NCI-H1436 treated with DMSO at 0.1 percent for 48 hours (cell line): ENCODE measurements around the gene SUPT6H.
"Not testable (repeated sequence)": the region's sequence is repeated elsewhere in the genome, so short reads cannot be mapped to it uniquely, and the experiment has no call there.

Experiments used
- DNase-seq: peaks from one replicate; lab custom pipeline; 2025; lab: John Stamatoyannopoulos, UW

Gene SUPT6H

GRCh38 chr17:28719021-28719433 lies 57.0 kb downstream of the SUPT6H start:
- no peak for DNase-seq

- DNase-seq: no peak
Observed at GRCh38 chr17:28720247-28720996, 58.4 kb downstream of the SUPT6H start.

DNA sequence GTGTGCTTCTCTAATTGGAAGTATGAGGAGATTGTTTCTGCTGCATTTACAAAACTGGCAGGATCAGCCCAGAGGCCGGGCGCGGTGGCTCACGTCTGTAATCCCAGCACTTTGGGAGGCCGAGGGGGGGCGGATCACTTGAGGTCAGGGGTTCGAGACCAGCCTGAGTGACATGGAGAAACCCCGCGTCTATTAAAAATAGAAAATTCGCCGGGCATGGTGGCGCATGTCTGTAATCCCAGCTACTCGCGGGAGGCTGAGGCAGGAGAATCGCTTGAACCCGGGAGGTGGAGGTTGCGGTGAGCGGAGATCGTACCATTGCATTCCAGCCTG lies 59.0 kb downstream of the SUPT6H start:
- DNase-seq: not testable (repeated sequence)

- no peak for DNase-seq
Observed at GRCh38 chr17:28722417-28723158, 60.6 kb downstream of the SUPT6H start.

DNA sequence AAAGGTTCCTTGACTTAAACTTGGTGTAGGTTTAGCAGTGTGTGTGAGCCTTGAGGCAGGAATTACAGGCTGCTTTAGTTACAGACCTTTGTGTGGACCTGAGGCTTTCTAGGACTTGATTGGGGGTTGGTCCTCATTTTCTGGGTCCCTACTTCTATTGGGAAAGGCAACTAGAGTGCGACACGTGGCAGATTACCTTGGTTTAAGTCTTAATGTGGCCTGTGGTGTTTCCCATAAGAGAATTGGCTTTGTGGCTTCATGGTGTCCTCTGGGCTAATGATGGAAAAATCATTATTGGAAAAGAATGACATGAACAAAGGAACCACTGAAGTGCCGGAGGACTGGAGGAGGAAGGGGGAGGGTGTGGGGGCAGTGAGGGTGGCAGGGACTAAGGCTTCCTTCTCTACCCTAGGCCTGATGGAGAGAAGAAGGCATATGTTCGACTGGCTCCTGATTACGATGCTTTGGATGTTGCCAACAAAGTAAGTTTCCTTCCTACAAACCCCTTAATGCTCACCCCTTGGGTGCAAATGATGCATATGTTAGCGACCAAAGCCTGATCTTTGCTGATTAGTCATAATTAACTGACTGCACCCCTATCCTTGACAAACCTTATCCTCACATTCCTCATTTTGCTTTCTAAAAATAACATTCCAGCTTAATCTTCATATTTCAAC lies 61.3 kb downstream of the SUPT6H start:
- DNase-seq: no peak

- DNase-seq: not testable (repeated sequence)
Observed at GRCh38 chr17:28723836-28724499, 62.0 kb downstream of the SUPT6H start.

- no peak for DNase-seq
Observed at GRCh38 chr17:28724500-28725165, 62.6 kb downstream of the SUPT6H start.

DNA sequence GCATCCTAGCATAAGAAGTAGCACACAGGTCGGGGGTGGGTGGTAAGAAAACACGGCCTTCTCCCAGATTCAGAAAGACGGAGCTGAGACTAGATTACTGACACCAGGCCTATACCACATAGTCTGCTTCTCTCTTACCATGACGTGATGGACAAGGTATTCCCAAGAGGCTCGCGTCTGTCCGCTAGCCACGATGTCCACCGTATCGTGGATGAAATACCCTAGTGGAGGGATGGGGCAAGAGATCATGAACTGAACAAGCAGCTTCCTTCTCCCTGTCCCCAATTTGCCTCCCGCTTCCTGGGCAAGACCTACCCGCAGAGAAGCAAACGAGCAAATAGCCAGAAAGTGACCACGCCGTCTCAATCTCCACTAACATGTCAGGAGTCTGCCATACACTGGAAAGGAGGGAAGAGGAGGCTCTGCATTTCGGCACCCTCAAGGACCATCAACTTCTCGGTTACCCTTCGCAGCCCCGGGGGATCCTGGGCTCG lies 63.2 kb downstream of the SUPT6H start:
- no peak for DNase-seq

- peak; percentile 60 for DNase-seq
Observed at GRCh38 chr17:28725660-28726225, 63.7 kb downstream of the SUPT6H start.

DNA sequence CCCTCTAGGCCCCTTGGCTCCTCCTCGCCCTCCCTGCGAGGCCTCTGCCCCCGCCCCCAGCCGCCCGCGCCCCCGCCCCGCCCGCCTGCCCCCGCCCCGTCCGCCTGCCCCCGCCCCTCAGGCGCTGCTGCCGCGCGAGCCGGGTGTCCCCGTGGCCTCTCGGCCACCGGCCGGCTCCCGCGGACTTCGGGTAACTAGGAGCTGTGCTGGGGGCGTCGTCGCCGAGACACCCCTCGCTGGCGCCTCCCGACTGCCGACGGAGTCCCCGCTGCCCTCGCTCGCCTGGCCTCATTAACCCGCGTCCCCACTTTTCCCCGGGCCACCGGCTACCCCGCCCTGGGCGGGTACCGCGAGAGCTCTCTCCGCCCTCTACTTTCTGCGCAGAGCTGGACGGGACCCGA lies 64.2 kb downstream of the SUPT6H start, which contains the start of gene TLCD1:
TSS of gene TLCD1 (minus strand) at position 8 of the 401 bp plus-strand sequence. CDS start 136 bp downstream, outside the sequence.
- no peak for DNase-seq

GRCh38 chr17:28726627-28727491 lies 64.9 kb downstream of the SUPT6H start:
- peak; percentile 90 for DNase-seq

GRCh38 chr17:28728364-28729200 lies 66.6 kb downstream of the SUPT6H start, which contains the start of gene NEK8:
TSS of gene NEK8 (plus strand) at chr17:28728788. CDS start at chr17:28728814, 26 bp downstream.
- peak; percentile 89 for DNase-seq

GRCh38 chr17:28729950-28730330 lies 67.9 kb downstream of the SUPT6H start:
- DNase-seq: no peak

DNA sequence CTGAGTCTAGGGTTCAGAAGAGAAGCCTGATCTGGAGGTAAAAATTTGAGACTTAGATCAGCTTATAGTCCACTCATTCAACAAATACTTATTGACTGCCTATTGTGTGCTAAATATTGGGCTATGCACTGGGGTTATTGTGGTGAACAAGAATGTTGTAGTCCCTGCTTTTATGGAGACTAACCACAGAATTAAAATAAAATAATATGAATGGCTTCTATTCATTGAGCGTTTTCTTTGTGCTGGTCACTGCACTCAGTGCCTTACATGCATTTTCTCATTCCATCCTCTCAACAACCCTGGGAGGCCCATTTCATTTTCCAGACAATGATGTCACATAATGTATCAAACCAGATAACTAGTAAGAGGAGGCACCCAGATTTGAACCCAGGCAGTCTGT lies 71.3 kb downstream of the SUPT6H start:
- DNase-seq: no peak

GRCh38 chr17:28734712-28735241 lies 72.8 kb downstream of the SUPT6H start:
- DNase-seq: no peak

DNA sequence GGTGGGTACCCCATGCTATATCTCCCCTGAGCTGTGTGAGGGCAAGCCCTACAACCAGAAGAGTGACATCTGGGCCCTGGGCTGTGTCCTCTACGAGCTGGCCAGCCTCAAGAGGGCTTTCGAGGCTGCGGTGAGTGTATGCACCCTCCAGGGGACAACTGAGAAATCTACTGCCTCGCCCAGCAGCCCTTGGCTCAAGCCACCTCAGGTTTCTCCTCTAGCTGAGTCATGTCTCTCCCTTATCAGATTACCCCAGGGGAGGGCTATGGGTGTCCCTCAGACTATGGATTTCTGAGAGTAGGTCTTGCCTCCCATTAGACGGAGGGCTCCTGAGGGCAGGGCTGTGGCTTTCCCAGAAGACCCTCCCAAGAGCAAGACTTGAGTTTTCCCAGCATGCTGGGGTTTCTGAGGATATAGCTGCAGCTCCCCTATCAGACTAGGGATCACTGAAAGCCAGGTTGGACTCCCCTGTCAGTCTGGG lies 73.3 kb downstream of the SUPT6H start:
- DNase-seq: no peak

GRCh38 chr17:28735913-28736769 lies 74.1 kb downstream of the SUPT6H start:
- DNase-seq: not testable (repeated sequence)

DNA sequence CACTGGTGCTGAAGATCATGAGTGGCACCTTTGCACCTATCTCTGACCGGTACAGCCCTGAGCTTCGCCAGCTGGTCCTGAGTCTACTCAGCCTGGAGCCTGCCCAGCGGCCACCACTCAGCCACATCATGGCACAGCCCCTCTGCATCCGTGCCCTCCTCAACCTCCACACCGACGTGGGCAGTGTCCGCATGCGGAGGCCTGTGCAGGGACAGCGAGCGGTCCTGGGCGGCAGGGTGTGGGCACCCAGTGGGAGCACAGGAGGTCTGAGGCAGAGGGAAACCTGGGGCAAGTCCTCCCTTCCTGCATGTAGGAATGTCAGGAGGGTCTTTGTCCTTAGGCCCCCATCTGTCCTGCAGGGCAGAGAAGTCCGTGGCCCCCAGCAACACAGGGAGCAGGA lies 75.3 kb downstream of the SUPT6H start:
- no peak for DNase-seq
